Measurements from ENCODE around the gene TP53BP1.
A peak's percentile ranks its signal among the peaks of the same experiment; 100 is the strongest.

The TP53BP1 gene

DNA sequence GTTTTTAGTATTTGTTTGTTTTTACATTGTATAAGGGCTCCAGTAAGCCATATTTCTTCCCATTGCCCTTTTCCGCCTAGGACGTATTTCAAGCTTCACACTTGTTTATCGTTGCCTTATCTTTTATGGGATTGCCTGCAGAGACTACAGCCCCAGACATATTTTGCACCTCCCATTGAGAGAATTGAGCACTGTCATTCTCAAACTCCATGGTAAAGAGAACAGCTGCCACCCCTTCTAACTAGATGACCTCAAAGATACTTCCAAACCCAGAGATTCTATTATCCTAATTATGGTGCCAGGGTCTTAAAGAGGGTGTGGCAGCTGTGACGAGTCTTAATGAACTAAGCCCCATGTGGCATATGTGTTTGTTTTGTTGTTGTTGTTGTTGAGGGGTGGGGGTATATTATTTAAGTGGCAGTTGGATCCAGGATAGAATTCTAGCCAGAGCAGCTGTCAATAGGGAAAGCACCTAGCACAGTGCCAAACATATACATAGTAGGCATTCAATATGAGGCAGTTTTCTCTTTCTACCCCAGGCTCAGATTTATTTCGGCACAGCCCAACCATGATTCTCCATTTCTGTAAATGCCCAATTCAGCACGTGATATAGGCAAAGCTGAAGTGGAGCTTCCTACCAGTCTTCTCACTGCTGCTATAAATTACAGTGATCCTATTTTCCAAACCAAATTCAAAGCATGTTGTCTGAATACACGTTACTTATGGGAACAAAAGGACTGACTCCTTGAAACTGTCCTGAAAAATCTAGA is 932 bp upstream of the TP53BP1 start:
- DNase-seq (ENCODE audit: low read depth in 1 of 2, low spot score in 1 of 2), result no peak

DNA sequence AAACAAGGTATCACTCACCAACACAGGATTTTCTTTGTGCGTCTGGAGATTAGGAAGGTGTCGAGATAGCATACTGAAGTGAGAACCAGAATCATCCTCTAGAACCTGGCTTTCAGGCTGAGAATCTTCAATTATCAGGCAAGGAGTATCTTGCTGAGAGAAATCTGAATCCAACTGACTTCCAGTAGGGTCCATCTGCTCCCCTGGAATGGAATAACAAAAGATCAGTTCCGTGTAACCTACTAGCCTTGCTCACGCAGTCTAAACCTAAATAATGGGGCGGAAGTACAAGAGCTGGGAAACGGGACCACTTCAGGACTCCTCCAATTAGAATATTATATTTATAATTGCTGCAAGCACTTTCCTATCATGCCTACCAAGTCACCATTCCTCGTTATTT is 690 bp downstream of the TP53BP1 start:
- no peak for DNase-seq (ENCODE audit: low read depth in 1 of 2, low spot score in 1 of 2)

DNA sequence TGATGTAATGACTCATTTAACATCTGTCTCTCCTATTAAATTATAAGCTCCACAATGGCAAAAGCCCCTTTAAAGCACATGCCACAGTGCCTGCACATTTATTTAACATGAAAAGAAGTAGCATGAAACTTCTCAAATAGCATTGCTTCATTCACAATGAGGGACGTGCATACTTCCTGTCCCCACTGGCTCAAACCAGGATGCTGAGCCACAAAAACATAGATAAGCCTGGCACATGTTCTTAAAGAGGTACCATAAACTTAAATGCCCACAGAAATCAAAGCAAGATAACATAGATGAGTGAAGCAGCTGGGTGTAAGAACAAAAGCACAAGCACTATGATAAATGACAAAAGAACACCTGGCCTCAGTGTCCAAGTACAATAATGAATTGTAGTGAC is 3.8 kb downstream of the TP53BP1 start:
- DNase-seq (ENCODE audit: low read depth in 1 of 2, low spot score in 1 of 2), result no peak

DNA sequence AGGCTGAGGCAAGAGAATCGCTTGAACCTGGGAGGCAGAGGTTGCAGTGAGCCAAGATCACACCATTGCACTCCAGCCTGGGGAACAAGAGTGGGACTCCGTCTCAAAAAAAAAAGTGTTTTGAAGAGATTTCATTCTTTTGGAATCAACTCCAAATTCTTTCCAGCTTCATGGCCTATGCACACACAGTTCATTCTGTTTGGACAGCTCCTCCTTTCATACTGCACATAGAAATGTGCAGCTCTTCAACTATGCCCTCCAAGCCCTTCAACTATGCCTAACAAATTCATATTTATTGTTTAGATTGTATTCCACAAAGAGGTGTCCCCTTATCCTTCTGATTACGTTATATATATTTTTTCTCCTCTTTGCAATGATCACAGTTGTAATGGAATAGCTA is 4.2 kb downstream of the TP53BP1 start:
- DNase-seq (ENCODE audit: low read depth in 1 of 2, low spot score in 1 of 2), result no peak

DNA sequence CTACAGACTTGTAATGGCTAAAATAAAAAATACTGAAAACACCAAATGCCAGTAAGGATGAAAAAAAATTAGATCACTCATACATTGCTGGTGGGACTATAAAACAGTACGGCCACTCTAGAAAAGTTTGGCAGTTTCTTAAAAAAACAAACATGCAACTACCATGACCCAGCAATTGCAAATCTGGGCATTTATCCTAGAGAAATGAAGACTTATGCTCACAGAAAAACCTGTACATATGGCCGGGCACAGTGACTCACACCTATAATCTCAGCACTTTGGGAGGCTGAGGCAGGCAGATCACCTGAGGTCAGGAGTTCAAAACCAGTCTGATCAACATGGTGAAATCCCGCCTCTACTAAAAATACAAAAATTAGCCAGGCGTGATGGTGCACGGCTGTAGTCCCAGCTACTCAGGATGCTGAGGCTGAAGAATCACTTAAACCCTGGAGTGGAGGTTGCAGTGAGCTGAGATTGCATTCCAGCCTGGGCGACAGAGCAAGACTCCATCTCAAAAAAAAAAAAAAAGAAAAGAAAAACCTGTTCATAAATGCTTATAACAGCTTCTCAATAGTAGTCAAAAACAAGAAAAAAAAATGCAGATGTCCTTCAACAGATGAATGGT is 5.6 kb downstream of the TP53BP1 start:
- DNase-seq (ENCODE audit: low read depth in 1 of 2, low spot score in 1 of 2), result no peak

DNA sequence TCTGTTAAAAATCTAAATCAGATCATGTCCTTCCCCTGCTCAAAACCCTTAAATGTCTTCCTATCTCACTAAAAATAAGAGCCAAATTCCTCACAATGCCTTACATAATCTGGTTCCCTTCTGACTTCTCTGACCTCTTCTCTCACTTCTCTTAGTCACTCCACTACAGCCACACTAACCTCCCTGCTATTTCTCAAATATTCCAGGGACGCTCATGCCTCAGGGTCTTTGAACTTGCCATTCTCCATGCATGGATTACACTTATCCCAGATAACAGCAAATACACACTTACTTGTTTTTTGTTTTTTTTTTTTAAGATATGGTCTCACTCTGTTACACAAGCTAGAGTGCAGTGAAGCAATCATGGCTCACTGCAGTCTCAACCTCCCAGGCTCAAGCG is 8.5 kb downstream of the TP53BP1 start:
- no peak for DNase-seq (ENCODE audit: low read depth in 1 of 2, low spot score in 1 of 2)

DNA sequence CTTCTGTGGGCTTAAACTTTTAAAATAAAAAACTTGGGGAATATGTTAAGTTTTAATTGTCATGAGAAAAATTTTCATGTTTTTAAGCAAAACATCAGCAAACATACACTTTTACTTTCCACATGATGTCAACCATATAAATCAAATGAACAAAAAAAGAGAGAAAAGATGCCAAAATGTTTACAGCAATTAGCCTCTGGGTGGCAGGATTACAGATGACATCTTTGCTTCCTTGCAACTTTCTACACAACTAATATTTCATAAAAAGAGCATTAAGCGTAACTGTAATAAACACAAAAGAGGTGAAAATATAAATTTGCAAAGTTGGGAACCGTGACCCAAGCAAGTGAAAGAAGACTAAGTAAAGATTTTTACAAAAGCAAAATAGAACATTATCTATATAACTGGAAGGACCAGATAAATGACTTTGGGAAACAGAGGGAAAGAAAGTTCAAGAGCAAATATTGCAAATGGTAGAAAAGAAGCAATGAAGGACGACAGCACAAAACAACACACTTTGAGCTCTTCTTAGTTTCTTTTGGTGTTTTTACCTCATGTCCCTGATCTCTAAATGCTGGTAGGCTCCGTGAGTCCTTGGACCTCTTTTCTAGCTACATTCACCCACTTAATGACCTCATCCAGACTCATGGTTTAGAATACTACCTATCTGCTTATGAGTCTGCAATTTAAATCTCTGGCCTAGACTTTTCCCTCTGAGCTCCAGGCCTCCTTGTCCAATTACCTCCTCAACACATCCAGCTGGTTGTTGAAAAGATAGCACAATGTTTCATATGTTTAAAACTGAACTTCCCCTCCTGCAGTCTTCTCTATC is 9.4 kb downstream of the TP53BP1 start:
- DNase-seq (ENCODE audit: low read depth in 1 of 2, low spot score in 1 of 2), result no peak

DNA sequence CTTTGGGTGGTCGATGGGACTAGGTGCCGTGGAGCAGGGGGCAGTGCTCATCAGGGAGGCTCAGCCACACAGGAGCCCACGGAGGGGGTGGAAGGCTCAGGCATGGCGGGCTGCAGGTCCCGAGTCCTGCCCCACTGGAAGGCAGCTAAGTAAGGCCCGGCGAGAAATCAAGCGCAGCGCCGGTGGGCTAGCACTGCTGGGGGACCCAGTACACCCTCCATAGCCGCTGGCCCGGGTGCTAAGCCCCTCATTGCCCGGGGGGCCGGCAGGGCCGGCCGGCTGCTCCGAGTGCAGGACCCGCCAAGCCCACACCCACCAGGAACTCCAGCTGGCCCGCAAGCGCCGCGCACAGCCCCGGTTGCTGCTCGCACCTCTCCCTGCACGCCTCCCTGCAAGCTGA is 19.1 kb downstream of the TP53BP1 start:
- no peak for DNase-seq (ENCODE audit: low read depth in 1 of 2, low spot score in 1 of 2)

DNA sequence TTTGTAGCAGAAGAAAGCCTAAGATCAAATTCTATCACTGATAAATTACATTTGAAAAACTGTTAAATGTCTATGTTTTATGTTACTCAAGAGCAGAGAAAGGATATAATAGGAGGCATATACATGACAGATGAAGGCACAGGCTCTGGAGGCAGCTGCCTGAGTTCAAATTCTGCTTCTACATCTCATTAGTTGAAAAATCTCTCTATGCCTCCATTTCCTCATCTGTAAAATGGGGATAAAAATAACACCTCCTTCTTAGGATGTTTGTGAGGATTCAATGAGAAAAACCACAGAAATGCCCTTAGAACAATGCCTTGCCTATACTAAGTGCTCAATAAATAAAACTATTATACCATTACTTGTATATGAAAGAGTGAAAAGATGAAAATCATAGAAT is 21.0 kb downstream of the TP53BP1 start:
- no peak for DNase-seq (ENCODE audit: low read depth in 1 of 2, low spot score in 1 of 2)

DNA sequence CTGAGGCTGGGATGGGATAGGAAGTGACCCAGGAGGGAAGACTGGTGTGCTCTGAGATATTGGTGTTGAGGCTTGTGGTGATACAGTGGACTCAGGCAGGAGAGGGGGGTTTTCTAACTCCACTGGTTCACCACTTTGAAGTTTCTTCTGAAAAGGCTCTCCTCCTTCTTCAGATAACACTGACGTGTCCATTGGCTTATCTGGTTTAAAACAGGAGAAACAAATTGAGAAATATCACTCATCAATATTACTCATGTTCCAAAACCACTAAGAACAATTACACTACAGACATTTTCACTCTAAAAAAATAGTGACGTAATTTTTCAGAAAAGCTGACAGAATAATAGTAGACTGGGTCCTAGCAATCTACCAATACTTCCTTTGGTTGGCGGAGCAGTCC is 23.1 kb downstream of the TP53BP1 start:
- DNase-seq (ENCODE audit: low read depth in 1 of 2, low spot score in 1 of 2), result no peak

DNA sequence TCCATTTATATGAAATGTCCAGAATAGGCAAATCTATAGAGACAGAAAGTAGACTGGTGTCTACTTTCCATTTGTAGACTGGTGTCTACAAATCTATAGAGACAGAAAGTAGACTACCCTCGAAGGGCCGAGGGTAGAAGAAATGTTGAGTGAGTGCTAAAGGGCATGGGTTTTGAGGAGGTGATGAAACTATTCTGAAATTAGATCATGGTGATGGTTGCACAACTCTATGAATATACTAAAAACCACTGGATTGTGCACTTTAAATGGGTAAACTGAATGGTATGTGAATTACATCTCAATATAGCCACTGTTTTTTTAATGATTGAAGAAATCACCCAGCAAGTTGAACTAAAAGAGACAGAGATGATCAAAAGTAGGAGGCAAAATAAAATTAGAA is 27.9 kb downstream of the TP53BP1 start:
- DNase-seq (ENCODE audit: low read depth in 1 of 2, low spot score in 1 of 2), result no peak

DNA sequence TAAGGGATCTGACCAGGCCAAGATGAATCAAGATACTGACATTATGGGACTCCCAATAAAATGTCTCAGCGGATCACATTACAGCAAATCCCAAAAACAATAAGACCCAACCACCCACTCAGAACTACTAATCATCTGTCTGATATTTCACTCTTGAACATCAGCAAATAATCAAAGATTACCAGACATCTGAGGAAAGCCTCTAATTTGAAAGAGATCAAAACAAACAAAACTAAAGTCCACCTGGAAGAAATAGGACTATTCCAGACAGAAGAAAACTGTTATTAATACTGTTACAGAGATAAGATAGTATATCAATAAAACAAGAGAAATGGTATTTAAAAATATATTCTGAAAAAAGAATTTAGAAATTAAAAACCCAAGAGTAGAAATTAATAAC is 29.0 kb downstream of the TP53BP1 start:
- no peak for DNase-seq (ENCODE audit: low read depth in 1 of 2, low spot score in 1 of 2)

DNA sequence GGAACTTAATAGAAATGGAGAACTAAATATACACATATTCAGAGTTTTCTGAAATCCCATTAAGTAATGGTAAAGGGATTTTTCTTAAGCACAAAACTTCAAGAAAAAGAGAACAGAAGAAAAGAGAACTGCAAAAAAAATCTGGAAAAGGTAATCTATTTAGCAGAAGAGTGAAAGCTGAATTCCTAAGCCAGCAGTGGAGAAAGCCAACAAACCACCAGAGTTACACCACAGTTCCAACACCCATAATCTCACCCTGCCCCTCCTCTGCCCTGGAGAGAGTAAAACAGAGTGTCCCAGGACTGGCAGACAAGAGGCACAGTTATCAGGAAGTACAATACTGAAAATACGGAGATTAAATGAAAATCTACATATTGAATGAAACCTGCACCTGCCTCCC is 29.4 kb downstream of the TP53BP1 start:
- DNase-seq (ENCODE audit: low read depth in 1 of 2, low spot score in 1 of 2), result no peak

DNA sequence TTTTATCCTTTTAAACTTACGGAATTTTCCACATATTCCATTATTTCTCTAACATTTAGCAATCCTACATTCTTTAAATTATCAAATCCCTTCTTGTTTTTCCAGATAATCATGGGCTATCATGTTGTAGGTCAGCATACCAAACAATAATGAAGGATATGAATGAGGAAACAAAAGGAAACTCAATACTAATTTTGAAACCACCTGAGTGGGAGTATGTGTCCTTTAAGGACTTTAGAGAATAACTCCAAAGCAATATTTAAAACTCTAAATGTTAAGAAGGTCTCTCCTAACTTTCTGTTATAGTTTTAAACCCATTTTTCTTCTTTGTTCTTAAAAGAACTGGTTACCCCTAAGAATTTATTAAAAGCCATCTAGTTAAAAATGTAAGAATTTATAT is 43.0 kb downstream of the TP53BP1 start:
- DNase-seq (ENCODE audit: low read depth in 1 of 2, low spot score in 1 of 2), result no peak

DNA sequence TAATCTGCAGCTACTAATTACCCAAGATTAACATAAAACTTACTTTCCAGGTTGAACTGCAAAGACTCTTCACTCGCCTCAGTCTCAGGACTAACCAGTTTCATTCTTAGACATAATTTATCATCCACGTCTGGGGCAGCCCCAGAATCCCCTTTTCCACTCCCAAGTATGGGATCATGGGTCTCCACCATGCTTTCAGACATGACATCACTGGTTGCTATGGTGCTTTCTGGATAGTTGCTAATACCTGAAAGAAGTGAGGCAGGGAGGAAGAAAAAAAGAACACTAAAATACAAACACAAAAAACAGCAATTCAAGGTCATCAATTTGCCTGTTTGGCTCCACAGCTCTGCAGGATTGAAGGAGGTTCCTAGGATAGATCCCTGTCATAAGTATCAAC is 46.6 kb downstream of the TP53BP1 start:
- no peak for DNase-seq (ENCODE audit: low read depth in 1 of 2, low spot score in 1 of 2)

DNA sequence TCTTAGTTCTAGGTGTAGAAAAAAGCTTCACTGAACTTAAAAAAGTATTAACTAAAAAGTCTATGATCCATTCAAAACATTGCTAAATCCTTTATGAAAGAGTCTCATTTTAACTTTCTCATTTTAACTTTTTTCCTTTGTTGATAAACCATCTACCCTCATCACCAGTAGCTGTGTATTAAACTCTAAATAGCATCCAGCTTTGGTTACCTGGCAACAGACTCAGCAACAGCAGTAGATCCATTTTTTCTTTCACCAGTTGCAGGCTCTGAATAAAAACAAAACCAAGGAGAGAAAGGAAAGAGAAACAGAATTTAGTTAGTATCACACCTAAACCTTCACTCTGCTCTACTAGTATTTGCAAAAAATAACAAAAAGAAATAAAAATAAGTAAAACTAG is 51.6 kb downstream of the TP53BP1 start:
- no peak for DNase-seq (ENCODE audit: low read depth in 1 of 2, low spot score in 1 of 2)

DNA sequence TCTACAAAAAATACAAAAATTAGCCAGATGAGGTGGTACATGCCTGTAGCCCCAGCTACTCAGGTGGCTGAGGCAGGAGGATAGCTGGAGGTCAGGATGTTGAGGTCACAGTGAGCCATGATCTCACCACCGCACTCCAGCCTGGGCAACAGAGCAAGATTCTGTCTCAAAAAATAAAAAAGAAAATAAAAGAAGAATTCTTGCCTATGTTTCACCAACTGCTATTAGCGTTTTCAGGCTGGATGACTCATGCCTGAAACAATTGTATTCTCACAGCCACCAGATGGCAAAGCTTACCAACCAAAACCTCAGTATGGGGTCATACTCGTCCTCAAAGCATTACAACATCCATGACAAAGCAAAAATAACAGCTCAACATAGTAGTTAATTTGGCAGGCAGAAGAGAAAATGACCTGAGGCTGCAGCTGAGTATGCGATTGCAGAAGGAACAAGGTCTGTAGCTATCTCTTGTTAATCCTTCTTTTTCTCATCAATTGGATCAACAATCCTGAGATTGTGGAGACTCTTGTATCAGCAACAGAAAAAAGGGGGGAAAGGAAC is 52.2 kb downstream of the TP53BP1 start:
- DNase-seq (ENCODE audit: low read depth in 1 of 2, low spot score in 1 of 2), result peak in 1 of 2 donors; percentile 35

DNA sequence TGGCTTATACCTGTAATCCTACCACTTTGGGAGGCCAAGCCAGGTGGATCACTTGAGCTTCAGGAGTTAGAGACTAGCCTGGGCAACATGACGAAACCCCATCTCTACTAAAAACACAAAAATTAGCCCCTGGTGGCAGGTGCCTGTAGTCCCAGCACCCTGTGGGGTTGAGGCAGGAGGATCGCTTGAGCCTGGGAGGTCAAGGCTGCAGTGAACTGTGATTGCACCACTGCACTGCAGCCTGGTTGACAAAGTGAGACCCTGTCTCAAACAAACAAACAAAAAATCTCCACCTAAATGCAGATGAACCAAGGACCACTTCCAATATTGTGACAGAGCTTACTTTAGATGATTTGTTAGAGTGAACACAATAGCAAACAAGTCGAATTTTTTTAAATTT is 53.7 kb downstream of the TP53BP1 start:
- DNase-seq (ENCODE audit: low read depth in 1 of 2, low spot score in 1 of 2), result no peak

DNA sequence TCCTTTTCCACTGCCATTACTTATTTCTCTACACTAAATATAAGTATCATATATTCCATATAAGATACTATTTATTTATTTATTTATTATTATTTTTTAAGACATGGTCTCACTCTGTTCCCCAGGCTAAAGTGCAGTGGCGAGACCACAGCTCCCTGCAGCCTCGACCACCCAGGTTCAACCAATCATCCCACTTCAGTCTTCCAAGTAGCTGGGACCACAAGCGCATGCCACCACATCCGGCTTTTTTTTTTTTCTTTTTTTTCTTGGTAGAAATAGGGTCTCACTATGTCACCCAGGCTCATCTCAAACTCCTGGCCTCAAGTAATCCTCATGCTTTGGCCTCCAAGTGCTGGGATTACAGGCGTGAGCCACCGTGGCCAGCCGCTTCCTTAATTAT is 56.6 kb downstream of the TP53BP1 start:
- no peak for DNase-seq (ENCODE audit: low read depth in 1 of 2, low spot score in 1 of 2)

DNA sequence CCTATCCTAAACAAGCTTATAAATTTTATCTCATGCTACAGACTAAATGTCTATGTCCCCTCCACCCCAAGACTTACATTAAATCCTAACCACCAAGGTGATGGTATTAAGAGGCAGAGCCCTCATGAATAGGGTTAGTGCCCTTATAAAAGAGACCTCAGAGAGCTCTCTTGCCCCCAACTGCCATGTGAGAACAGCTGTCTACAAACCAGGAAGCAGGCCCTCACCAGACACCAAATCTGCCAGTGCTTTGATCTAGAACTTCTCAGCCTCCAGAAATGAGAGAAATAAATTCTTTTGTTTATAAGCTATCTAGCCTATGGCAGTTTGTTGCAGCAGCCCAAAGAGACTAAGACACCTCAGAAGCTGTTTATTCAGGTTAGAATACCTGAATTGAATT is 58.5 kb downstream of the TP53BP1 start:
- no peak for DNase-seq (ENCODE audit: low read depth in 1 of 2, low spot score in 1 of 2)

DNA sequence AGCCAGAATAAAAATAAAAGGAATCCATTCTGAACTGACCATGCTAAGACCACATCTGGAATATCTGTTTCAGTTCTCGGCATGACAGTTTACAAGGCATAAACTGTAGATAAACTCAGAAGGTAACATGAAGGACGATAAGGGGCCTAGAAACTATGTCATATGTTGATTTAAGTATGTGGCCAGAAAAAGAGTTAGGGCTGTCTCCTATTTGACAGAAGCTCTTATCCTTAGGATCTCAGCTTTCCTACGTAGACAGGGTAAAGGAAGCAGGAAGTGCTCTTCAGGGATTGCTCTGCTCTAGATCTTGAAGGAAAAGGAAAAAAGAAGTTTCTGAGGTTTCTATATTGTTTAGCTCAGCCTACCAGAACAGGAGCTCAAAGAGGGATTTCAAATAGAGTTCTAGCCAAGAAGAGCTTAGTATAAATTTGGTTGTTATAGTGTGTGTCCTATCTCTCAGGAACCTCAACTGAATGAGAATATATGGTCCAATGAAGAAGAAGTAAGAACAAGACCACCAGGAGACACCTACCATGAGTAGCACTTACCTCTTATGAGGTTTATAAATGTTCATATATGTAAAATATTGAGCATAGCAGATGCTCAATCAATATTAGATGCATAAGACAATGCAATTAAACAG is 59.2 kb downstream of the TP53BP1 start:
- no peak for DNase-seq (ENCODE audit: low read depth in 1 of 2, low spot score in 1 of 2)

All from activated CD4-positive, alpha-beta T cell treated with anti-CD3 and anti-CD28 coated beads, Interleukin-2, amount 50 U/mL, for 24 hours (primary cell).